ENCODE data around the gene ZNF235.
"Not testable (repeated sequence)": the region's sequence is repeated elsewhere in the genome, so short reads cannot be mapped to it uniquely, and the experiment has no call there.

The ZNF235 gene

GRCh38 chr19:44255705-44256411, 49.0 kb downstream of the ZNF235 start:
- no peak for DNase-seq

DNA sequence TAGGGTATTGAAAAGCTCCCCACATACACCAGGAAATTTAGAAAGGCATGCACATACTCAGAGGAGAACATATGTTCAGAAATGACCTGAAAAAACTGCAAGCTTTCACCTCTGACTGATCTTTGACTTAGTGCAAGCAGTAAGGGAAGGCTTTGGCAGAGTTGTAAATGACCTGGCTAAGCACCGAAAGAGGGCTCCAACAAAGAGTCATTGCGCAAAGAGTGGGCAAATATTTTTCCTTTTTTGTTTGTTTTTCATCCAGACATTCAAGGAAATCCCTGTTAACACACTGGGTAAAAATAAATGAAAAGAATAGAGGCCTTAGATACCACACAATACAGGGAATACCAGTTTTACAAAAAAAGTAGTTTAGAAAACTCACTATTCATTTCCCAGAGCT, 50.3 kb downstream of the ZNF235 start:
- DNase-seq, result no peak

DNA sequence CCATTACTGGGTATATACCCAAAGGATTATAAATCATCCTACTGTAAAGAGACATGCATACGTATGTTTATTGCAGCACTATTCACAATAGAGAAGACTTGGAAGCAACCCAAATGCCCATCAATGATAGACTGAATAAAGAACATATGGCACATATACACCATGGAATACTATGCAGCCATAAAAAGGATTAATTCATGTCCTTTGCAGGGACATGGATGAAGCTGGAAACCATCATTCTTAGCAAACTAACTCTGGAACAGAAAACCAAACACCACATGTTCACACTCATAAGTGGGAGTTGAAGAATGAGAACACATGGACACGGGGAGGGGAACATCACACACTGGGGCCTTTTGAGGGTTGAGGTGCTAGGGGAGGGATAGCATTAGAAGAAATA, 51.4 kb downstream of the ZNF235 start:
- not testable (repeated sequence) for DNase-seq

DNA sequence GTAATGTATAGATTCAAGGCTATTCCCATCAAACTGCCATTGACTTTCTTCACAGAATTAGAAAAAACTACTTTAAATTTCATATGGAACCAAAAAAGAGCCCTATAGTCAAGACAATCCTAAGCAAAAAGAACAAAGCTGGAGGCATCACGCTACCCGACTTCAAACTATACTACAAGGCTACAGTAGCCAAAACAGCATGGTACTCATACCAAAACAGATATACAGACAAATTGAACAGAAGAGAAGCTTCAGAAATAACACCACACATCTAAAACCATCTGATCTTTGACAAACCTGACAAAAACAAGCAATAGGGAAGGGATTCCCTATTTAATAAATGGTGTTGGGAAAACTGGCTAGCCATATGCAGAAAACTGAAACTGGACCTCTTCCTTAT, 52.5 kb downstream of the ZNF235 start:
- not testable (repeated sequence) for DNase-seq

DNA sequence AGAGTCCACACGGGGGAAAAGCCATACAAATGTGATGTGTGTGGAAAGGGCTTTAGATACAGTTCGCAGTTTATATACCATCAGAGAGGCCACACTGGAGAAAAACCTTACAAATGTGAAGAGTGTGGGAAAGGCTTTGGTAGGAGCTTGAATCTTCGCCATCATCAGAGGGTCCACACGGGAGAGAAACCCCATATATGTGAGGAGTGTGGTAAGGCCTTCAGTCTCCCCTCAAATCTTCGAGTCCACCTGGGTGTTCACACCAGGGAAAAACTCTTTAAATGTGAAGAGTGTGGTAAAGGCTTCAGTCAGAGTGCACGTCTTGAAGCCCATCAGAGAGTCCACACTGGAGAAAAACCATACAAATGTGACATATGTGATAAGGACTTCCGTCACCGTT, 68.4 kb downstream of the ZNF235 start:
- no peak for DNase-seq
